Breast epithelium (tissue), 3 donors: Measurements from ENCODE around the gene MYH6.

Source experiments
- CTCF ChIP-seq, 3 donors: fragments of 450-650 bp; IDR thresholded peaks; one replicate each; pipeline ENCODE4 v1.5.1; 2016 to 2017; ENCODE audit warnings: antibody characterized with exemption in 3 of 3, mild to moderate bottlenecking in 3 of 3, moderate library complexity in 3 of 3
- POLR2A ChIP-seq: fragments of 450-650 bp; IDR thresholded peaks from one replicate; pipeline ENCODE4 v1.6.1; 2016; ENCODE audit warnings: antibody characterized with exemption, mild to moderate bottlenecking, moderate library complexity

DNA sequence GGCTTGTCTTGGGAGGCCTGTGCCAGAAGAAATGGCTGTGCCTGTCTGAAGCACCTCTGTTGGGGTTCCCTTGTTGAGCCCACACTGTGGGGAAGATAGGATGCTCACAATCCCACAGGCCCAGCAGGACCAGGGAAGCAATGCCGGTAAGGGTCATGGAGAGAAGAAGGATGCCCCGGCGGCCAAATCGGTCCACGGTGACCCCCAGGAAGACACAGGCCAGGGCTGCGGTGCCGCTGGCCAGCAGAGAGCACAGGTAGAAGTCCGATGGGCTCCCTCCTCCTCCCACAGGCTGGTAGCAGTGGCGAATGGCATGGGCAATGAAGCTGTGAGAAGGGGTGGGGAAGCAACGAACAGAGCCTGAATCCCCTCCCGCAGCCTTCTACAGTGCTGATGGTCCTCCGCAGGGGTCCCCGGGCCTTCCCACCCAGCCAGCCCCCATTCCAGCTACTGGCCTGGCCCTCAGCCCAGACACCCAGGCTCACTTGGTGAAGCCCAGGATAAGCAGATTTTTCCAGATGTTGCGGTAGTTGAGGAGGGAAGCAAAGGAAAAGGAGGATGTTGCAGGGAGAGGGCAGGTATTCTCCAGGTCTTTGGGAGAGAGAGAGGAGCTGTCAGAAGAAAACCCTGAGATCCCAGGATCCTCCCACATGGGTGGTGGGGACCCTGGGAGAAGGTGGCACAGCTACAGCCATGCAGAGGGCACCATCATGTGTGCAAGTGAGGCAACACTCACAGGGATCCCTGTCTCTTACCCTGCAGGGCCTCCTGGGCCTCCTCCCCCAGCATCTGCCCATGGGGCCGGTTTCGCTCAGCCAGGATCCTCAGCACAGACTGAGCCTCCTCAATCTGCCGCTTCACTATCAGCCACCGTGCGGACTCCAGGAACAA, 60.4 kb downstream of the MYH6 start:
- TF ChIP-seq POLR2A (no peak), CTCF (IDR thresholded peaks at IDR 0.05) (no peak)
